Erythroblast (primary cell): Measurements from ENCODE around the gene NPLOC4.

ENCODE experiments used
- DNase-seq, 2 experiments: peaks; one replicate each; lab custom pipeline; 2025; lab: John Stamatoyannopoulos, UW
- GATA1 ChIP-seq: IDR thresholded peaks from 2 replicates; pipeline ENCODE4 v1.6.1; 2011; ENCODE audit warnings: low read depth, mild to moderate bottlenecking, control low read depth, low read length, moderate library complexity
- POLR2A ChIP-seq: IDR thresholded peaks from 2 replicates; pipeline ENCODE4 v1.6.1; 2011; ENCODE audit warnings: mild to moderate bottlenecking, low read length

The NPLOC4 gene

DNA sequence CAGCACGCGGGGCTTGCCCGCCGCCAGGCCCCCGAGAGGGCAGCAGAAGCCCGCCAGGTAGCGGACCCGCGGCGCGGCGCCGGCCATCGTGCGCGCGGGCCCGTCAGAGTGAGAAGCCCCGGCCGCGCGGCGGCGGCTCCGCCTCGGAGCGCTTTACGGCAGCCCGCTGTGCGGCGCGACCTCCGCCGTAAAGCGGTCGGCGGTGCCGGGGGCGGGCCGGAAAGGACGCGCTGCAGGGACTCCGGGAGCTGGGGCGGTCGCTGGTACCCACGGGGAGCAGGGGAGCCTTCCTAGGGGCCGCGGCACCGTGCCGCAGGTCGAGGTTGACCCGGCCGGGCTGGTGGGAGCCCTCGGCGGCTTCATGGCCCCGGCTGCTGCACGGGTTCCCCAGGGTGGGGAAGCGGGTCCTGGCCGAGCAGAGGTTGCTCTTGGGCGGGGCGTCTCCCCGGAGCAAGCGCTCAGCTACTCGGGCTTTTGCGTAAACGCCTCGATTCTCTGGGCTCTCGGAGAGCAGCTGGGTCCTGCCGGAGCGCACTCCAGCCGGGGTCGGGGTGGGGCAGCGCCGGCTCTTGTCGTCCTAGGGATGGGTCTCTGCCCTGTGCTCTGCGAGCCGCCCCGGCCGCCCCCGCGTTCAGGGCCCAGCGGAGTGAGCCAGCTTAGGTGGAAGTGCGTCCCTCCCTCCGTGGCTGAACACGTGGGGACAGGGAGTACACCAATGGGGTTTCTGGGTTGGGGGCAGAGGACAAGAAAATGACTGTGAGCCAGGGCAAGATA, 84.5 kb downstream of the NPLOC4 start, which contains the start of gene FAAP100:
Gene FAAP100, minus strand, starts transcription at position 110 of the 774 bp plus-strand sequence. Its CDS starts 23 bp downstream, at position 87.
- DNase-seq, result peak; percentile 91 to 94
- TF ChIP-seq GATA1 (no peak), POLR2A (peak; percentile 61)

DNA sequence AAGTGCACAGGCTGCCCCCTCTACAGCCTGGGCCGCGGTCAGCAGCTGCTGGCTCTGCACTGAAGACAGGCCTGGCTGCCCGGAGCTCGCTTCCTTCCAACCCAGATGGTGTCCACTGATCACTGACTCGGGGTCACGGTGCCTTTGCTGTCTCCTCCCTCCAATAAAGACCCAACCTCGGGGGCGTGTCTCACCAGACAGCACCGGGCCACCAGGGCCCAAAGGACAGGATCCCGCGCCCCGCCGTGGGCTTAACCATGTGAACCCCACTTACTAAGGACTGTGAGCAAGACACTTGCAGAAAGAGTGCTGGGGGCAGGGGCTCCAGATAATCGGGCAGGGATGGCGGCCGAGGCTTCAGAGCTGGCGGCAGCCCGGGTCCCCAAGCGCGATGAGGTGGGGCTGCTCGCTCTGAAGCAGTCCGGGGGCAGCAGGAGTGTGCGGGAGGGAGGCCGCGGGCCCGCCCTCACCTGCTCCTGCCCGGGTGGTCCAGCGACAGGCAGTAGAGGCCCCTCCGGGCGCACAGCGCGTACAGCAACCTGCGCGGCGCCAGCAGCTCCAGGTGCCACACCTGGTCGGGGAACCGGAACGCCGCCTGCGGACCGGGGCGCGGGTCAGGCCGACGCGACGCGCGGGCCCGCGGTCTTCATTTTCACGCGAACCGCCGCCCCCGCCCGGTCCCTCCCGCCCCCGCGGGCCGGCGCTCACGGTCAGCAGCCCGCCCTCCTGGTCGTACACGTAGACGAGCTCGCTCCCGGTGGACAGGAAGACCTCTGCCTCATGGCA, 85.3 kb downstream of the NPLOC4 start:
- peak; percentile 62 to 81 for DNase-seq
- TF ChIP-seq GATA1 (no peak), POLR2A (no peak)

DNA sequence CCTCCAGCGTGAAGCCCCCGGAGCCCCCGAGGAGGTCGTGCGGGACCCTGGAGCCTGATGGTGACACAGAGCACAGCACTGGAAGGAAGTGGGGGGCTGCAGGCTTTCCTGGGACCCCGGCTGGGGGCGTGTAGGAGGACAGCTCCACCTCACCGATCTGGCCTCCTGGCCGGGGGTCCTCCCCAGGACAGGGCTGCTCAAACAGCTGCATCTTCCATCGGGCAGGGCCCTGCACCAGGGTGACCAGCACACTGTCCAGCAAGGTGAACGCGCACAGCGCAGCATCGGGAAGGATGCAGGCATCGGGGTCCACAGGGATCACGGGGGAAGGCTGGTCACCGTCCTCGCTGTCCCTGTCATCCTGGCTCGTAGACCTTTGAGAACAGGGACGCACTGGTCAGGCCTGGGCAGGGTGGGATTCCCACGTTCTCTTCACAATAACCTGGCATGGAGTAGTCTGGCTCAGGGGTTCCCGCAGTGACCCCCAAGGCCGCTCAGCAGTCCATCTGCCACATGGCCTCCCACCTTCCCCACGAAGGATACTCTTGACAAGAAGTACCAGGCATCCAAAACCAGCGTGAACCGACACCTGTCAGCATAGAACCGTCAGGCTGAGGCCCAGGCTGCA, 86.0 kb downstream of the NPLOC4 start:
- TF ChIP-seq GATA1 (no peak), POLR2A (no peak)
- DNase-seq, result no peak

GRCh38 chr17:81550285-81550684, 86.6 kb downstream of the NPLOC4 start:
- TF ChIP-seq POLR2A, result no peak
- no peak for TF ChIP-seq GATA1
- DNase-seq, result no peak

GRCh38 chr17:81549826-81550225, 87.1 kb downstream of the NPLOC4 start:
- no peak for DNase-seq
- TF ChIP-seq GATA1 (no peak), POLR2A (no peak)

DNA sequence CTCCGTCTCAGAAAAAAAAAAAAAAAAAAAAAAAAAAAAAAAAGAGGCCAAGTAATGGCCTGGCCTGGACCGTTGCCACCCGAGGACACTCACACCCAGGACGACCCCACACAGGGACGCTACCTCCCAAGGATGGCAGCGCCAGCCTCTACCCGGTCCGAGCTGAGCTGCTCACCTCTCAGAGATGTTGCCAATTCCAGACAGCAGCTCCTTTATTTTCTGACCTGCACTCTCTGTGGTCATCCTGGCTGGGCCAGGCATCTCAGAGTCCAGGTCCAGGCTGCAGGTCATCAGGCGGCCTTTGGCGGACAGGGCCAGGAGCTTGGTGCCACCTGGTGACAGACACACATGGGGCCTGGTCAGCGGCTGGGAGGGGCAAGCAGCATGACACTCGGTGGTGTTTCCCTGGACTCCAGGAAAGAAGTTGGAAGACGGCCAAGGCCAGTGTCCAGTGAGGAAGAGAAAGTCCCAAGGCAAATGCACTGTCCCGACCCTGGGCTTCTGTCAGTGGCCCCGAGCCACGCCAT, 87.8 kb downstream of the NPLOC4 start:
- no peak for DNase-seq
- TF ChIP-seq GATA1 (no peak), POLR2A (no peak)

DNA sequence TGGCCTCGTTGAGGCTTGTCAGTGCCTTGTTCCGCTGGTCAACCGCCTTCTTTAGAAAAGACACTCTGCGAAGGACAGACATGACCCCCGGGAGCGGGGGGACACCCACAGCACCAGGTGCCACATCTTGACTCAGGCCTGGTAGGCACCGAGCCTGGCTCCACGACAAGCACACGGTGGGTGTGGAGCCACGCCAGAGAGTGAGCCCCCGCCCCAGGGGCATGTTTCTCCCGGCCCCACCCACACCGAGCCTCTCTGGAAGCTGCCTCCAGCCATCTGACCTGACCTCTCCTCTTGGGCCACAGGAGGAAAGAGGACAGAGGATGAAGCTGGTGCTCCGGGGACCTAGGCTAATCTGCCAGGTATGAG, 89.3 kb downstream of the NPLOC4 start:
- TF ChIP-seq POLR2A, result no peak
- TF ChIP-seq GATA1, result no peak
- no peak for DNase-seq

- DNase-seq, result no peak
- TF ChIP-seq GATA1, result no peak
- TF ChIP-seq POLR2A, result no peak
Observed at GRCh38 chr17:81546906-81547613, 89.9 kb downstream of the NPLOC4 start.

DNA sequence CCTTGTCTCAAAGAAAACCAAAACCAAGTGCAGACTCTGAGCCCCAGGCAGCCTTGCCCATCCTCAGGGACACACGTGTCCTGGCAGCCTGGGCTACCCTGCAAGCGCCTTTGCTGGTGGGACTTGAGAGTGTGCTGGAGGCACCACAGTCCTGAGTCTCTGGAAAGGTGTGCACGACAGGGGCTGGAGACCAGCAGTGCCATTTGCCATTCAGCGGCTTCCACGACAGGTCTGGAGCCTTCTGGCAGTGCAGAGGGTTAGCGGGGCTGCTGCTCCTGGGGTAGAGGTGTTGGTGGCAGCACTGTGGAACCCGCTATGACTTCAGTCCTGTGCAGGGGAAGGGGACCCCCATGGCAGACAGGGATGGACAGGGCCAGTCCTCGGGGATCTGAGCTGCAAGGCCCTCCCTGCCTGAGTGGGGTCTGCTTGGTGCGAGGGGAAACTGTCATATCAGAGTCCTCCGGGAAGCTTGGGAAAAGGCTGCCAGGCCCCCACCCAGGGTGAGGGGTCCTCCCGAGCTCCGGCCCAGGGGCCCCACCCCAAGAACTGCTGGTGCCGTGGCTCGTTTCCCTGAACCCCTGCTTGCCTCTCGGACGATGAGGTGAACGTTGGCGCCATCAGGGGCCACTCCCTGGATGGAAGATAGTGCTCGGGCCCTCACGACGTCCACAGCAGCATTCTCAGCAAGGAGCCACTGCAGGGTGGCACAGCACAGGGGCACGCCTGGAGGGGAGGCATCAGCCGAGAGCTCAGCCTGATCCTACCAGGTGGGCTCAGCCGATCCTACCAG, 91.6 kb downstream of the NPLOC4 start:
- TF ChIP-seq POLR2A, result no peak
- TF ChIP-seq GATA1, result no peak
- DNase-seq, result no peak

- no peak for TF ChIP-seq POLR2A
- no peak for TF ChIP-seq GATA1
- no peak for DNase-seq
Observed at GRCh38 chr17:81544281-81544974, 92.5 kb downstream of the NPLOC4 start.

- TF ChIP-seq GATA1 (no peak), POLR2A (no peak)
- DNase-seq, result no peak
Observed at GRCh38 chr17:81543756-81544155, 93.2 kb downstream of the NPLOC4 start.

DNA sequence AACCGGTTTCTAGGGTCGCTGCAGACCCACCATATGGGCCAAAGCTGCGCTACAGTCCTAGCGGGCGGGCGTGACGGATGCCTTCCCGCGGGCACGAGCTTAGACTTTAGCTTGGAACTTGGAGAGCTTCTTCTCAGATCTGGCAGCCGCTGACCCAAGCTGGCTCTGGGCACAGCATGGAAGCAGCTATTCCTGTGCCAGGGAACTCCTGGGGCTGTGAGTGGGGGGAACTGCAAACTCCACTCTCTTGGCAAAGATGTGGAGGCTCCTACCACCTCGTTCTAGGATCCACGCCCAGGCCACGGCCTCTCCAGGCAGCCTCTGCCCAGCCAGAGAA, 93.6 kb downstream of the NPLOC4 start:
- no peak for DNase-seq
- TF ChIP-seq GATA1, result no peak
- no peak for TF ChIP-seq POLR2A
